Measurements from ENCODE around the gene ACSF2. TPM values are rescaled to one million over a fixed set of nuclear protein-coding genes. Genes with fewer than 3 reads are reported as not detected.
A peak's percentile ranks its signal among the peaks of the same experiment; 100 is the strongest.

ACSF2 gene
- polyA plus RNA-seq, 2 of the 4 experiments (the other 2 are of a cell fraction), result 24.4 to 33.6 TPM

GRCh38 chr17:50386510-50386909, 39.5 kb upstream of the ACSF2 start:
- ChIA-PET POLR2A (interaction anchor here (1.5 kb wide), 1 partner anchor 10 kb away, joined by 6 read pairs; the partner anchor contains the start of gene LRRC59), CTCF (interaction anchor here (15.8 to 33.9 kb wide), 2 partner anchors 6 to 12 kb away, joined by 445 read pairs; partner anchors contain the start of genes EME1, LRRC59 and MRPL27)
- peak; percentile 17 to 27; a peak in 3 of 6 replicates for ATAC-seq
- 58% methylated on average over 3 of the region's 3 CpGs for WGBS (ENCODE audit: missing lambda C conversion rate)
- Histone ChIP-seq H3K4me3 (no peak overlapping the region), H3K4me2 (no peak overlapping the region), H3K9me3 (no peaks in the 10 kb centered on the region), H3K27ac (no peak overlapping the region), H3K4me1 (no peaks in the 10 kb centered on the region)
- no peak for FAIRE-seq
- TF ChIP-seq CBX2 (IDR thresholded peaks at IDR 0.05; ENCODE audit: borderline replicate concordance, low read depth) (no peak), KDM1A (IDR thresholded peaks at IDR 0.05; ENCODE audit: low read depth) (no peak), HMGXB4 (CRISPR knock-in tag; IDR thresholded peaks at IDR 0.05; ENCODE audit: borderline replicate concordance) (no peak), FOSL2 (IDR thresholded peaks at IDR 0.05) (no peak), FOSL2 (CRISPR knock-in tag; IDR thresholded peaks at IDR 0.05) (no peak), EP300 (IDR thresholded peaks at IDR 0.05) (no peak), SMC3 (IDR thresholded peaks at IDR 0.05) (no peak), MAX (IDR thresholded peaks at IDR 0.05) (no peak), EHMT2 (IDR thresholded peaks at IDR 0.05; ENCODE audit: low read depth) (no peak), SREBF2 (IDR thresholded peaks at IDR 0.05) (no peak)
- DNase-seq (ENCODE audit: low read depth in 1 of 2, low spot score in 1 of 2), result no peak

GRCh38 chr17:50388728-50389127, 37.3 kb upstream of the ACSF2 start:
- Histone ChIP-seq H3K9me3 (no peaks in the 10 kb centered on the region), H3K4me2 (no peak overlapping the region), H3K4me1 (no peaks in the 10 kb centered on the region), H3K27ac (no peak overlapping the region), H3K4me3 (no peak overlapping the region)
- ATAC-seq (no peak), DNase-seq (ENCODE audit: low read depth in 1 of 2, low spot score in 1 of 2) (no peak), FAIRE-seq (no peak)
- POLR2A ChIA-PET, result interaction anchor here (1.0 to 1.1 kb wide), 2 partner anchors 9 to 20 kb away, joined by 3 read pairs; no protein-coding TSS in a partner anchor
- WGBS (ENCODE audit: missing lambda C conversion rate), result 85% methylated on average over 3 of the region's 3 CpGs
- CTCF ChIA-PET, result interaction anchor here (15.8 to 33.9 kb wide), 2 partner anchors 4 to 14 kb away, joined by 445 read pairs; partner anchors contain the start of genes EME1, LRRC59 and MRPL27
- no peak for TF ChIP-seq EHMT2 (IDR thresholded peaks at IDR 0.05; ENCODE audit: low read depth)
- TF ChIP-seq ATOH8 (CRISPR knock-in tag; IDR thresholded peaks at IDR 0.05; ENCODE audit: low read depth), result no peak
- TF ChIP-seq POLR2A (IDR thresholded peaks at IDR 0.05; ENCODE audit: low read length), result no peak
- no peak for TF ChIP-seq JUNB (IDR thresholded peaks at IDR 0.05)
- TF ChIP-seq HOXB13 (CRISPR knock-in tag; IDR thresholded peaks at IDR 0.05; ENCODE audit: low read depth), result no peak

- no peak overlapping the region for H3K4me3 ChIP-seq
- FAIRE-seq (no peak), DNase-seq (ENCODE audit: low read depth in 1 of 2, low spot score in 1 of 2) (no peak), ATAC-seq (no peak)
- WGBS (ENCODE audit: missing lambda C conversion rate), result 93% methylated on average over 6 of the region's 6 CpGs
- no peak overlapping the region for H3K4me2 ChIP-seq
- H3K4me1 ChIP-seq, result no peaks in the 10 kb centered on the region; the same call in 2 of the 3 replicates
- TF ChIP-seq NPAS2 (CRISPR knock-in tag; IDR thresholded peaks at IDR 0.05; ENCODE audit: borderline replicate concordance), result no peak
- TF ChIP-seq RARB (CRISPR knock-in tag; IDR thresholded peaks at IDR 0.05), result no peak
- CTCF ChIA-PET, result interaction anchor here (15.8 to 33.9 kb wide), 2 partner anchors 3 to 15 kb away, joined by 445 read pairs; partner anchors contain the start of genes EME1, LRRC59 and MRPL27
- no peak overlapping the region for H3K27ac ChIP-seq
- POLR2A ChIA-PET, result interaction anchor here (0.5 to 1.1 kb wide), 3 partner anchors 10 to 36 kb away, joined by 3 read pairs; no protein-coding TSS in a partner anchor
- H3K9me3 ChIP-seq, result no peaks in the 10 kb centered on the region
Measured at GRCh38 chr17:50389534-50389933, 36.5 kb upstream of the ACSF2 start.

- FAIRE-seq (no peak), ATAC-seq (no peak), DNase-seq (ENCODE audit: low read depth in 1 of 2, low spot score in 1 of 2) (no peak)
- WGBS (ENCODE audit: missing lambda C conversion rate), result 89% methylated on average over 6 of the region's 6 CpGs
- CTCF ChIA-PET, result interaction anchor here (1.3 to 15.8 kb wide), 4 partner anchors 14 to 223 kb away, joined by 3 to 445 read pairs (median 6); partner anchors contain the start of genes EME1 and MRPL27
- H3K4me2 ChIP-seq, result no peak overlapping the region
- POLR2A ChIA-PET, result no interaction called here
- H3K4me1 ChIP-seq, result peaks cover 16% of the 10 kb centered on the region
- H3K27ac ChIP-seq, result no peak overlapping the region
- no peak overlapping the region for H3K4me3 ChIP-seq
- H3K9me3 ChIP-seq, result no peaks in the 10 kb centered on the region
- no peak for TF ChIP-seq NR3C1 (IDR thresholded peaks at IDR 0.05)
- no peak for TF ChIP-seq HES2 (IDR thresholded peaks at IDR 0.05)
- no peak for TF ChIP-seq ESRRA (IDR thresholded peaks at IDR 0.05; ENCODE audit: borderline replicate concordance, low read length)
- TF ChIP-seq POLR2A (IDR thresholded peaks at IDR 0.05; ENCODE audit: low read length), result no peak
- no peak for TF ChIP-seq ZSCAN20 (CRISPR knock-in tag; IDR thresholded peaks at IDR 0.05)
- no peak for TF ChIP-seq HOXB13 (CRISPR knock-in tag; IDR thresholded peaks at IDR 0.05; ENCODE audit: low read depth)
- TF ChIP-seq MAX (IDR thresholded peaks at IDR 0.05), result no peak
- TF ChIP-seq ZC3H11A (IDR thresholded peaks at IDR 0.05), result no peak
- TF ChIP-seq CBX8 (IDR thresholded peaks at IDR 0.05), result no peak
- no peak for TF ChIP-seq ZFP36 (IDR thresholded peaks at IDR 0.05; ENCODE audit: borderline replicate concordance, partially characterized antibody)
- no peak for TF ChIP-seq HDAC2 (IDR thresholded peaks at IDR 0.05)
- TF ChIP-seq EHF (CRISPR knock-in tag; IDR thresholded peaks at IDR 0.05), result no peak
- TF ChIP-seq CHD4 (IDR thresholded peaks at IDR 0.05; ENCODE audit: borderline replicate concordance), result no peak
- no peak for TF ChIP-seq MAFK (IDR thresholded peaks at IDR 0.05; ENCODE audit: partially characterized antibody)
- no peak for TF ChIP-seq RFX5 (IDR thresholded peaks at IDR 0.05)
- no peak for TF ChIP-seq NFE2L2 (conservative IDR thresholded peaks at IDR 0.05; ENCODE audit: low read length)
- no peak for TF ChIP-seq ATOH8 (CRISPR knock-in tag; IDR thresholded peaks at IDR 0.05; ENCODE audit: low read depth)
Measured at GRCh38 chr17:50392621-50393020, 33.4 kb upstream of the ACSF2 start.
